ENCODE measurements around the gene RFNG. TPM values are rescaled to one million over a fixed set of nuclear protein-coding genes. Genes with fewer than 3 reads are reported as not detected.

RFNG gene
- total and polyA plus RNA-seq, 2 of the 13 experiments (the other 11 are each of a cell fraction or from before 2014, with no cell fraction given), result 61.4 to 64.0 TPM

GRCh38 chr17:82022310-82022980 lies 29.2 kb downstream of the RFNG start, which contains the start of gene CENPX (continued):
- TF ChIP-seq ZNF547 (CRISPR knock-in tag; IDR thresholded peaks at IDR 0.05) (peak; percentile 90), AHDC1 (CRISPR knock-in tag; IDR thresholded peaks at IDR 0.05; ENCODE audit: borderline replicate concordance) (peak; percentile 12; the same call in 1 of the 2 replicates), ZNF451 (CRISPR knock-in tag; IDR thresholded peaks at IDR 0.05) (peak; percentile 80), ZBTB3 (CRISPR knock-in tag; IDR thresholded peaks at IDR 0.05; ENCODE audit: borderline replicate concordance, low read depth) (0 out of 2 replicates have a peak, but pooled peaks have one; percentile 56), CENPT (CRISPR knock-in tag; IDR thresholded peaks at IDR 0.05; ENCODE audit: low read depth) (peak; percentile 61; the same call in 1 of the 2 replicates), ESRRA (CRISPR knock-in tag; IDR thresholded peaks at IDR 0.05; ENCODE audit: low read depth) (peak; percentile 26; the same call in 1 of the 2 replicates), ZNF777 (CRISPR knock-in tag; IDR thresholded peaks at IDR 0.05) (peak; percentile 43; the same call in 1 of the 2 replicates), MED13 (CRISPR knock-in tag; IDR thresholded peaks at IDR 0.05) (peak; percentile 49; the same call in 1 of the 2 replicates), MAX (IDR thresholded peaks at IDR 0.05) (peak; percentile 65), PAXIP1 (CRISPR knock-in tag; conservative IDR thresholded peaks at IDR 0.05) (peak; percentile 49; the same call in 1 of the 2 replicates), KDM2A (CRISPR knock-in tag; IDR thresholded peaks at IDR 0.05; ENCODE audit: borderline replicate concordance, low read depth) (peak; percentile 28; the same call in 1 of the 2 replicates), PHB2 (IDR thresholded peaks at IDR 0.05; ENCODE audit: partially characterized antibody) (no peak), TARDBP (CRISPR knock-in tag; IDR thresholded peaks at IDR 0.05) (0 out of 2 replicates have a peak, but pooled peaks have one; percentile 13), ARID4A (CRISPR knock-in tag; IDR thresholded peaks at IDR 0.05; ENCODE audit: borderline replicate concordance) (peak; percentile 85)
